Progenitor cell of endocrine pancreas (in vitro differentiated cells): ENCODE data around the gene COL19A1. TPM values are rescaled to one million over a fixed set of nuclear protein-coding genes. Genes with fewer than 3 reads are reported as not detected.

Source experiments
- DNase-seq: peaks from one replicate; pipeline ENCODE4 v3.0.0; 2021; ENCODE audit warnings: low spot score; ENCODE audit not compliant: unreplicated experiment
- H3K27ac Mint-ChIP-seq: 2 replicates; pipeline ENCODE4 v1.8.0; 2021; ENCODE audit warnings: mild to moderate bottlenecking, moderate library complexity, mixed read lengths
- H3K27me3 Mint-ChIP-seq: 2 replicates; pipeline ENCODE4 v1.8.0; 2021; ENCODE audit warnings: mixed read lengths
- H3K36me3 Mint-ChIP-seq: 2 replicates; pipeline ENCODE4 v1.8.0; 2022; ENCODE audit warnings: mixed read lengths; ENCODE audit not compliant: insufficient read depth
- H3K4me1 Mint-ChIP-seq: 2 replicates; pipeline ENCODE4 v1.8.0; 2021; ENCODE audit warnings: low read depth, mixed read lengths
- H3K4me3 Mint-ChIP-seq: 2 replicates; pipeline ENCODE4 v1.8.0; 2021; ENCODE audit warnings: low read depth, mild to moderate bottlenecking, moderate library complexity, mixed read lengths
- H3K9me3 Mint-ChIP-seq: 2 replicates; pipeline ENCODE4 v1.8.0; 2021; ENCODE audit warnings: low read depth, mixed read lengths
- total RNA-seq: library from RNA; stranded (reverse); gene quantifications from 2 replicates; pipeline ENCODE4 v1.2.1, GENCODE V29; 2021
- TF ChIP-seq, protein P1 (sequence below): fragments of 200-600 bp; sonication (generic); IDR thresholded peaks from one replicate; pipeline ENCODE4 v1.5.0; 2021; ENCODE audit warnings: antibody characterized with exemption, mild to moderate bottlenecking; ENCODE audit not compliant: unreplicated experiment

COL19A1 gene
- total RNA-seq, 1 donor from 2014 or later = 2.3 TPM

DNA sequence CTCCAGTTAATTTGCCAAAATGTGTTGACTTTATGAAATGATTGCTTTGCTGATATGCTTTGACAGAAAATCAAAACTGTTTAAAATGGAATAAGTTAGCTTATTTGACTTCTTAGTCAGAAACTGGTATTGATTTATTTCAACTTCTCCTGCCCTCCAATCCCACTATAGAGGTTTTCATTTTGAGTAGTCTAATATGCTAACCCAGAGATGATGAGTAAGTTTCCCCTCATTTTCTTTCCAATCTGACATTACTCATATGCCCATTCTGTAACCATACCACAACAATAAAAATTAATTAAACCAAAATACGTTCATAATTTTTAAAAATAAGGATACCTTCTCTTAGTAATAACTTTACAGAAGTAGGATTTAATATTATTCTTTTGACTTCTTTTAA lies 78.8 kb downstream of the COL19A1 start:
- TF ChIP-seq, protein P1, sequence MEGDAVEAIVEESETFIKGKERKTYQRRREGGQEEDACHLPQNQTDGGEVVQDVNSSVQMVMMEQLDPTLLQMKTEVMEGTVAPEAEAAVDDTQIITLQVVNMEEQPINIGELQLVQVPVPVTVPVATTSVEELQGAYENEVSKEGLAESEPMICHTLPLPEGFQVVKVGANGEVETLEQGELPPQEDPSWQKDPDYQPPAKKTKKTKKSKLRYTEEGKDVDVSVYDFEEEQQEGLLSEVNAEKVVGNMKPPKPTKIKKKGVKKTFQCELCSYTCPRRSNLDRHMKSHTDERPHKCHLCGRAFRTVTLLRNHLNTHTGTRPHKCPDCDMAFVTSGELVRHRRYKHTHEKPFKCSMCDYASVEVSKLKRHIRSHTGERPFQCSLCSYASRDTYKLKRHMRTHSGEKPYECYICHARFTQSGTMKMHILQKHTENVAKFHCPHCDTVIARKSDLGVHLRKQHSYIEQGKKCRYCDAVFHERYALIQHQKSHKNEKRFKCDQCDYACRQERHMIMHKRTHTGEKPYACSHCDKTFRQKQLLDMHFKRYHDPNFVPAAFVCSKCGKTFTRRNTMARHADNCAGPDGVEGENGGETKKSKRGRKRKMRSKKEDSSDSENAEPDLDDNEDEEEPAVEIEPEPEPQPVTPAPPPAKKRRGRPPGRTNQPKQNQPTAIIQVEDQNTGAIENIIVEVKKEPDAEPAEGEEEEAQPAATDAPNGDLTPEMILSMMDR = no peak
- Mint-ChIP-seq H3K27me3 (peaks cover 11% of the 10 kb centered on the region), H3K4me1 (peaks cover 3% of the 10 kb centered on the region), H3K27ac (no peak overlapping the region), H3K9me3 (no peaks in the 10 kb centered on the region), H3K36me3 (no peaks in the 10 kb centered on the region), H3K4me3 (no peak overlapping the region)
- no peak for DNase-seq

DNA sequence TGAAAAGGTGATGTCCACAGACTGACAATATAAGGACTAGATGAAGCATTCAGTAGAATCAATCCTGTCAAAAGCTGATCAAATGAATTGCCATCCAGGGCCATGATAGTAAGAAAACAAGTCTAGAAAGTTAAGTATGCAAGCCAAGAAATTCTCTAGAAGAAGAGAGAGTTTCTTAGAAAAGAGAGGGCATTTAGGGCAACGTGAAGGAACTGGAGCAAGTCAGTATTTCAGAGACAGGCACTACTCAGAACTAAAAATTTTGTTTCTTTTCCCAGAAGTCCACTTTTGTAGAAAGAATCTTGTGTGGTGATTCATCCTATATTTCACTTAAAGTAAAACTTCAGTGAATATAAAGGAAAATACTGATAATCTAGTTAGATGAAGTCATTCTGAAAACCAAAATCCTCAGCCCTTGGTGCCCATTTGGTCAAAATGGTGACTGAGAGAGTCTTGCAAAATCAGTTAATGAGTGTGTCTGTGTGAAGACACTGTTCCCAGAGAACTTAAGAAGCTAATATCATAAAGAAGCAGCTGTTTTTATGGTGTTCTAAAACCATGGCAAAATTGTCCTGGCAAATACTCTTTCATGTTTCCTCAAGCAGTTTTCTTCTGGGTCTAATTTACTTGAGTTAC lies 82.2 kb downstream of the COL19A1 start:
- no peak for DNase-seq
- H3K36me3 Mint-ChIP-seq = no peaks in the 10 kb centered on the region
- no peak overlapping the region for H3K27ac Mint-ChIP-seq
- TF ChIP-seq, protein P1 = no peak
- peaks cover 5% of the 10 kb centered on the region for H3K27me3 Mint-ChIP-seq
- H3K9me3 Mint-ChIP-seq = no peaks in the 10 kb centered on the region
- no peak overlapping the region for H3K4me3 Mint-ChIP-seq
- peaks cover 3% of the 10 kb centered on the region for H3K4me1 Mint-ChIP-seq

DNA sequence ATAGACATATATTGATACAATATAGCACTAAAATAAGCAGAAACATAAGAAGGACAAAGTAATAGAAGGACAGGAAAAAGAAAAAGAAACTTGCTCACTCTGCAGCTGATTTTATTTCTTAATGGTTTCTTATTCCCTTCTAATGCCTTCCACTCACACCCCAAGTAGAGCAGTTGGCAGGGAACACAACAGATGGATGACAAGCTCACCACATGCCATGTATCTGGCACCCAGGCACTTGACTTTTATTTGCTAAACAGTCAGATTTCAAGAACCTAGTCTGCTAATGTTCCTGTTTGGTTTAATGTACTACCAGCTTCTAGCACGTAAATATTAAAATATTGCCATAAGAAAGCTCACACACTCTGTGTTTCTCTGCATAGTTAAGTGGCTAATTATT lies 87.1 kb downstream of the COL19A1 start:
- Mint-ChIP-seq H3K27me3 (no peaks in the 10 kb centered on the region), H3K4me1 (no peaks in the 10 kb centered on the region), H3K9me3 (no peaks in the 10 kb centered on the region), H3K4me3 (no peak overlapping the region), H3K27ac (no peak overlapping the region), H3K36me3 (no peaks in the 10 kb centered on the region)
- DNase-seq = no peak
- TF ChIP-seq, protein P1 = no peak

DNA sequence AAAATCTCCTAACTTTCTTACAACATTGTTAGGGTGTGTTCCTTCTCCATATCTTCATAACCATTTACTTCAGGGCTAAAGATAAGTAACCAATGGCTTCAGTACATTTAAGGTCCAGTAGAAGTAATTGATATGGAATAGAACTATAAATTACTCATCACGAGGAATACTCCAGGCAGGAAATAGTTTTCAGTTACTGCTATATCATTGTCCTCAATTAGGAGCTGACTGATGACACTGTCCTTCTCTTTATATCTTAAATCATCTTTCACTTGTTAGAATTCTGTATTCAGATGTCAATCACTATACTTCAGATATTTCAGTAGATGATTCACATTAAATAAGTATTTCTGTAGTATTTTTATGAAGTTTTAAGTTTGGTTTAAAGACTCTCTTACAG lies 88.4 kb downstream of the COL19A1 start:
- Mint-ChIP-seq H3K4me1 (no peaks in the 10 kb centered on the region), H3K36me3 (no peaks in the 10 kb centered on the region), H3K27ac (no peak overlapping the region), H3K4me3 (no peak overlapping the region), H3K27me3 (no peaks in the 10 kb centered on the region), H3K9me3 (no peaks in the 10 kb centered on the region)
- no peak for DNase-seq
- TF ChIP-seq, protein P1 = no peak

DNA sequence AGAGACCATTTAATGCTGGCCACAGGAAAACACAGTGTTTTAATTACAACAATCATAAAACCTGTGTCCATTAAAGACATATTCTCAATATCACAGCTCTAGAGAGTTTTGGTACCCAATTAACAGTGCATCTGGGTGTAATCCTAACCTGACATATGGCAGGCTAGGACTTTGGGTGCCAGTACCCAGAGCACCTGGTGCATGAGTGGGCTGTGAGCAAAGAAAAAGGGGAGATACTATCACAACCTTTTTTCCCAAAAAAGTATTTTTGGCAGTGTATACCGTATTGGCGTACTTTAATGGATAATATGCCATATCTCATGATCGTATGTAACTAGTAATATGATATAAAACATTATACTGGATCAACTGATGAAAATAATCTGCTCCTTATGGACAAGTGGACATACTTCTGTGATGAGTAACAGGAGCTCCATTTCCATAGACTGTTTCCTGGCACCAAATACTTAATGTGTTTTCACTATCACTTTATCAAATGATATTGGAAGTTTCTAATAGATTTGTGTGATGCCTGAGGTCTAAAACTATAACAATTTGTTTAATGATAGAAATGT lies 91.7 kb downstream of the COL19A1 start:
- H3K4me1 Mint-ChIP-seq = no peaks in the 10 kb centered on the region
- no peak overlapping the region for H3K27ac Mint-ChIP-seq
- DNase-seq = no peak
- no peaks in the 10 kb centered on the region for H3K36me3 Mint-ChIP-seq
- TF ChIP-seq, protein P1 = no peak
- peaks cover under 1% of the 10 kb centered on the region for H3K9me3 Mint-ChIP-seq
- no peak overlapping the region for H3K4me3 Mint-ChIP-seq
- H3K27me3 Mint-ChIP-seq = no peaks in the 10 kb centered on the region
